Kidney (tissue), 14 donors: ENCODE results near the gene ANKRD6. TPM values are rescaled to one million over a fixed set of nuclear protein-coding genes. Genes with fewer than 3 reads are reported as not detected.

Source experiments
- DNase-seq, 5 donors: peaks; one replicate each; pipeline ENCODE4 v3.0.0-alpha.2; 2013 to 2020
- FAIRE-seq: peaks from 2 replicates; lab custom pipeline; 2012; peaks lifted over from hg19 to GRCh38; lab: Jason Lieb, UNC
- H3K27ac ChIP-seq, 2 donors: one replicate each; pipeline ENCODE4 v1.7.0; 2013; ENCODE audit warnings: low read depth in 2 of 2, low read length in 2 of 2, inconsistent platforms in 1 of 2
- H3K27me3 ChIP-seq: one replicate; pipeline ENCODE4 v1.7.1; 2013; ENCODE audit warnings: low read length, inconsistent platforms; ENCODE audit not compliant: control insufficient read depth, insufficient read depth
- H3K36me3 ChIP-seq, 3 donors: one replicate each; pipeline versions ENCODE4 v1.7.0 to v1.7.1; 2013; ENCODE audit warnings: low read length in 3 of 3, control low read depth in 1 of 3, inconsistent platforms in 1 of 3; ENCODE audit not compliant: insufficient read depth in 3 of 3, control insufficient read depth in 2 of 3
- H3K4me1 ChIP-seq, 3 donors: one replicate each; pipeline versions ENCODE4 v1.7.0 to v1.7.1; 2013; ENCODE audit warnings: low read length in 3 of 3, inconsistent platforms in 1 of 3, low read depth in 1 of 3; ENCODE audit not compliant: control insufficient read depth in 2 of 3, insufficient read depth in 2 of 3
- H3K4me3 ChIP-seq, 3 donors: one replicate each; pipeline versions ENCODE4 v1.7.0 to v1.8.1; 2013; ENCODE audit warnings: low read length in 3 of 3, control low read depth in 1 of 3, inconsistent platforms in 1 of 3
- H3K9ac ChIP-seq, 3 donors: one replicate each; pipeline versions ENCODE4 v1.7.0 to v1.7.1; 2013; ENCODE audit warnings: low read length in 3 of 3, control low read depth in 1 of 3, inconsistent platforms in 1 of 3
- H3K9me3 ChIP-seq, 3 donors: one replicate each; pipeline versions ENCODE4 v1.7.0 to v1.7.1; 2013; ENCODE audit warnings: low read length in 3 of 3, control low read depth in 1 of 3, inconsistent platforms in 1 of 3; ENCODE audit not compliant: control insufficient read depth in 2 of 3, insufficient read depth in 1 of 3
- CTCF ChIP-seq: IDR thresholded peaks from 3 replicates; pipeline ENCODE4 v1.5.1; 2012; ENCODE audit warnings: mild to moderate bottlenecking, moderate library complexity, borderline replicate concordance; ENCODE audit not compliant: insufficient read depth; ENCODE audit errors: extremely low read depth
- intact Hi-C: fragments of 100-400 bp; cut with DNase I; formaldehyde crosslinking; loops from one replicate; pipeline ENCODE4 v1.11.1; 2022
- polyA plus RNA-seq: library from polyadenylated mRNA; stranded (reverse); fragments of 350-450 nt; fragmentation: Illumina TruSeq; extraction: RNeasy Lipid Tissue Mini Kit (QIAGEN cat#74804); gene quantifications from one replicate; pipeline ENCODE4 v1.2.3, GENCODE V29; 2014; ENCODE audit warnings: low read depth, low replicate concordance; ENCODE audit not compliant: insufficient read depth
- total RNA-seq: library from RNA; stranded (reverse); fragmentation: NEBNext Ultra II Directional; extraction: Animal tissue kit (Norgen Biotek cat#: 25700); gene quantifications from one replicate; pipeline ENCODE4 v1.2.1, GENCODE V29; 2021
- donor health status: control.
- donor health status: control.
- donor health status: control.
- donor health status: control.
- donor health status: control.
- donor health status: DM: yes; HTN: yes; CAD: no.
- donor health status: Normal renal cell carcinoma (clear cell type).

The ANKRD6 gene
- total and polyA plus RNA-seq, 2 donors from 2014 or later, result 10.3 to 29.5 TPM

- Histone ChIP-seq H3K36me3 (no peaks in the 10 kb centered on the region), H3K4me3 (no peak overlapping the region), H3K27ac (no peak overlapping the region), H3K4me1 (no peaks in the 10 kb centered on the region), H3K27me3 (no peaks in the 10 kb centered on the region), H3K9ac (no peak overlapping the region), H3K9me3 (no peaks in the 10 kb centered on the region)
- FAIRE-seq (no peak), DNase-seq (no peak)
- intact Hi-C loops, result no loop called here
- TF ChIP-seq CTCF, result no peak
These were observed 45.9 kb upstream of the ANKRD6 start for GRCh38 chr6:89386917-89387491.

DNA sequence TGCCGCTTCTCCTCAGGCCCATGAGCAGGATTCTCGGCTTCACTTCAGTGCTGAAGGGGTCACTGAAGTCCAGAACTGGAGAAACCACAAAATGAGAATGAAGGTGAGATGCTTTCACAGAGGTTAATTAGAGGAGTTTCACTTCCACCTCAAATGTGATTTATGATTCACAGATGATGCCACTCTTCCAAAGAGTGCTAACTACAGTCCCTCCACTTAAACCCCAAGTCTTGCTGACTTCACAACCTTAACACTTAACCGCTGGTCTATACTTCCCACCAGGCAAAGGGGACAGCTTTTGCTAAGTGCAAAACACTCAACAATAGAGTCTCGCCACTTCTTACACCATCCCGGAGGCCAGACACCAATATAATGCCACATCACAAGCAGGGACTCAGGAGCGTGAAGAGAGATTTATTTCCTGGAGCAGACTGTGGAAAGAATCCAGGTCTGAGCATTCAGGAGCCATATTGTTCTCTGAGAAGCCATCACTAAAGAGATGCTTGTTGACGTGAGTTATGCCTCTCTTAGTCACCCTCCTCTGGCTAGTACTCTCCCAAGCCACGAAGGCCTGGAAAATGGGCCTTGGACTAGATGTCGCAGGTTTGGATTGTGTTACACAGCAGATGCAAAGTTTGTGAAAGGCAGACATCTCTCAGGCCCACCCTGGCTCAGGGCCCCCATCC, 45.3 kb upstream of the ANKRD6 start:
- FAIRE-seq, result no peak
- Histone ChIP-seq H3K4me3 (no peak overlapping the region), H3K27ac (no peak overlapping the region), H3K9me3 (no peaks in the 10 kb centered on the region), H3K4me1 (no peaks in the 10 kb centered on the region), H3K9ac (no peak overlapping the region), H3K27me3 (no peaks in the 10 kb centered on the region), H3K36me3 (no peaks in the 10 kb centered on the region)
- intact Hi-C loops, result no loop called here
- no peak for DNase-seq
- TF ChIP-seq CTCF, result no peak

- no peak for FAIRE-seq
- no peak for TF ChIP-seq CTCF
- H3K9me3 ChIP-seq, result peaks cover 0 to 6% (median 0%) of the 10 kb centered on the region in 3 donors
- no peak overlapping the region for H3K4me3 ChIP-seq
- no peaks in the 10 kb centered on the region for H3K27me3 ChIP-seq
- H3K36me3 ChIP-seq, result no peaks in the 10 kb centered on the region
- no peak overlapping the region for H3K27ac ChIP-seq
- no peak overlapping the region for H3K9ac ChIP-seq
- intact Hi-C loops, result no loop called here
- DNase-seq, result no peak
- no peaks in the 10 kb centered on the region for H3K4me1 ChIP-seq
These were observed 44.1 kb upstream of the ANKRD6 start for GRCh38 chr6:89388846-89389245.
